Measurements from ENCODE around the gene MFSD2B. TPM values are rescaled to one million over a fixed set of nuclear protein-coding genes. Genes with fewer than 3 reads are reported as not detected.
A peak's percentile ranks its signal among the peaks of the same experiment; 100 is the strongest.

MFSD2B gene
- polyA plus RNA-seq, 1 donor (not counting 4 experiments of a cell fraction or from before 2014, with no cell fraction given): 0.10 TPM

DNA sequence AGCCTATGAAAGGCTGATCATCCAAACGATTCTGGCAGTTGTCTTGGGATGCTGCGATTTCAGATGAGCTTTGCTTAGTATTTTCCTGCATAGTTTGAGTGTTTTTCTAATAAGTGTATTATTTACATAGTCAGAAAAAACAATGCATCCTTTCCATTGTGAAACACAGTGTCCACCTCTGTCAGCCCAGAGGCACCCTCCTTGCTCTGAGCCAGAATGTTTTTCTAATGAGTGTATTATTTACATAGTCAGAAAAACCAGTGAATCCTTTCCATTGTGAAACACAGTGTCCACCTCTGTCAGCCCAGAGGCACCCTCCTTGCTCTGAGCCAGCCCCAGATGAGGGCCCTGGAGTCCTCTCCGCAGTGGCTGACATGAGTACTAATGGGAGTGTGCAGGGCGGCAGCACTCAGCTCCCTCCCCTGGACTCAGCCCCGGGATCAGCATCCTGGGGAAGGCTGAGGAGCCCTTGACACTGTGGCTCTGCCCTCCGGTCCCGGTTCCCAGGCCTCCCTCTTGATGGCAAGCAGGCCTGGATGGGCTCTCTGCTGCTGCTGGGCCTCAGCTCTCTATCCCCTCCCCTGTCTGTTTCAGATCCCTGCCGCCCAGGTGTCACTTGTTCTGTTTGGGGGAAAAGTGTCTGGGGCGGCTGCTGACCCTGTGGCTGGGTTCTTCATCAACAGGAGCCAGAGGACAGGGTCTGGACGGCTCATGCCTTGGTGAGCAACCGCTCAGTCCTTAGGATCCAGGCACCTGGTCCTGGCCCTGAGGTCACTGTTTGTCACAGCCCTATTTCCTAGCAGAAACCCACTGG, 5.9 kb downstream of the MFSD2B start:
- Histone ChIP-seq H3K9ac (ENCODE audit: control insufficient read depth, extremely low read depth, insufficient read depth, low read length) (no peak overlapping the region), H3K4me2 (ENCODE audit: control insufficient read depth, extremely low read depth, insufficient read depth, low read depth, low read length) (no peak overlapping the region), H3K79me2 (ENCODE audit: control insufficient read depth, insufficient read depth, low read length) (no peaks in the 10 kb centered on the region), H3K36me3 (ENCODE audit: control insufficient read depth in 2 of 2, extremely low read depth in 1 of 2, insufficient read depth in 2 of 2, low read length in 2 of 2) (no peaks in the 10 kb centered on the region), H4K20me1 (ENCODE audit: control insufficient read depth, extremely low read depth, insufficient read depth, low read length) (no peaks in the 10 kb centered on the region), H3K27ac (ENCODE audit: control insufficient read depth, insufficient read depth, low read length) (no peak overlapping the region), H3K9me1 (ENCODE audit: control insufficient read depth, extremely low read depth, insufficient read depth, low read length) (no peaks in the 10 kb centered on the region), H3K9me3 (ENCODE audit: control insufficient read depth, low read depth, low read length) (no peaks in the 10 kb centered on the region), H3K27me3 (ENCODE audit: control insufficient read depth, extremely low read depth, insufficient read depth, low read length) (peaks cover 15% of the 10 kb centered on the region), H2AFZ (ENCODE audit: control insufficient read depth, low read length) (no peak overlapping the region), H3K4me3 (ENCODE audit: control insufficient read depth in 2 of 3, extremely low read depth in 1 of 3, insufficient read depth in 2 of 3, low read depth in 1 of 3, low read length in 3 of 3) (no peak overlapping the region), H3K4me1 (ENCODE audit: control insufficient read depth, extremely low read depth, insufficient read depth, low read length) (peaks cover 9% of the 10 kb centered on the region)
- TF ChIP-seq CTCF (optimal IDR thresholded peaks at IDR 0.05 in 1 of 3, IDR thresholded peaks at IDR 0.05 in 1 of 3, conservative IDR thresholded peaks at IDR 0.05 in 1 of 3; ENCODE audit: extremely low read depth in 1 of 3, insufficient read depth in 2 of 3, low read length in 3 of 3) (no peak), EZH2 (IDR thresholded peaks at IDR 0.05; ENCODE audit: low read length) (no peak)
- peak; percentile 51 for FAIRE-seq
- dilution Hi-C loops (cut with MboI; ENCODE audit: extremely low pct_ligation_motif_present, low sequenced_read_pairs): no loop called here
- no peak for DNase-seq (ENCODE audit: low read depth, low spot score)

DNA sequence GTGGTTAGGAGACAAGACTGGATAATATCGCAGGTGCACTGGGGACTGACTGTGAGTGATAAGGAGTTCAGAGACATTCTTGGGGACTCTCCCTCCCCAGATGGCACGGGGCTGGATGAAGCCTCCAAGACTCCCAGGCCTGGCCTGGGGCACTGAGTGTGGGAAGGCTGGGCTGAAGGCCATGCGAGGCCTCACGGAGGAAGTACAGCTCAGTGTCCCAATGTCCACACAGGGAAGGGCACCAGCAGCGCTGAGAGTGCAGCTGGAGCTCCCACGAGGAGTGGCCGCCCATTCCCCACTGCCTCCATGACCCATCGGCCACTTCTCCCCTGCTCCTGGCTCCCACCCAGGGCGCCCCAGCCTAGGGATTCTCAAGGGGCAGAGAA, 6.5 kb downstream of the MFSD2B start:
- Histone ChIP-seq H2AFZ (ENCODE audit: control insufficient read depth, low read length) (no peak overlapping the region), H3K27me3 (ENCODE audit: control insufficient read depth, extremely low read depth, insufficient read depth, low read length) (peaks cover 9% of the 10 kb centered on the region), H3K9me1 (ENCODE audit: control insufficient read depth, extremely low read depth, insufficient read depth, low read length) (no peaks in the 10 kb centered on the region), H3K9ac (ENCODE audit: control insufficient read depth, extremely low read depth, insufficient read depth, low read length) (no peak overlapping the region), H3K79me2 (ENCODE audit: control insufficient read depth, insufficient read depth, low read length) (no peaks in the 10 kb centered on the region), H3K36me3 (ENCODE audit: control insufficient read depth in 2 of 2, extremely low read depth in 1 of 2, insufficient read depth in 2 of 2, low read length in 2 of 2) (no peaks in the 10 kb centered on the region), H3K4me3 (ENCODE audit: control insufficient read depth in 2 of 3, extremely low read depth in 1 of 3, insufficient read depth in 2 of 3, low read depth in 1 of 3, low read length in 3 of 3) (no peak overlapping the region), H3K9me3 (ENCODE audit: control insufficient read depth, low read depth, low read length) (no peaks in the 10 kb centered on the region), H3K4me1 (ENCODE audit: control insufficient read depth, extremely low read depth, insufficient read depth, low read length) (peaks cover 11% of the 10 kb centered on the region), H3K27ac (ENCODE audit: control insufficient read depth, insufficient read depth, low read length) (no peak overlapping the region), H4K20me1 (ENCODE audit: control insufficient read depth, extremely low read depth, insufficient read depth, low read length) (no peaks in the 10 kb centered on the region), H3K4me2 (ENCODE audit: control insufficient read depth, extremely low read depth, insufficient read depth, low read depth, low read length) (no peak overlapping the region)
- DNase-seq (ENCODE audit: low read depth, low spot score): no peak
- no peak for FAIRE-seq
- TF ChIP-seq CTCF (optimal IDR thresholded peaks at IDR 0.05 in 1 of 3, IDR thresholded peaks at IDR 0.05 in 1 of 3, conservative IDR thresholded peaks at IDR 0.05 in 1 of 3; ENCODE audit: extremely low read depth in 1 of 3, insufficient read depth in 2 of 3, low read length in 3 of 3): no peak
- no peak for TF ChIP-seq EZH2 (IDR thresholded peaks at IDR 0.05; ENCODE audit: low read length)
- dilution Hi-C loops (cut with MboI; ENCODE audit: extremely low pct_ligation_motif_present, low sequenced_read_pairs): no loop called here

All from keratinocyte (primary cell).